ENCODE data around the gene CES3.
A peak's percentile ranks its signal among the peaks of the same experiment; 100 is the strongest.

CES3 gene

GRCh38 chr16:67013233-67013822 is 52.3 kb downstream of the CES3 start:
- peak; percentile 77 for DNase-seq

- peak; percentile 92 for DNase-seq
Observed at GRCh38 chr16:67013823-67014633, 53.0 kb downstream of the CES3 start.

- peak; percentile 64 for DNase-seq
Observed at GRCh38 chr16:67014634-67015312, 53.7 kb downstream of the CES3 start.

GRCh38 chr16:67015313-67015731 is 54.3 kb downstream of the CES3 start:
- DNase-seq: no peak

- no peak for DNase-seq
Observed at GRCh38 chr16:67016143-67016542, 55.1 kb downstream of the CES3 start.

- DNase-seq: no peak
Observed at GRCh38 chr16:67016681-67017420, 55.8 kb downstream of the CES3 start.

GRCh38 chr16:67017421-67017750 is 56.3 kb downstream of the CES3 start:
- no peak for DNase-seq

- DNase-seq: peak; percentile 90
Observed at GRCh38 chr16:67017810-67018488, 56.9 kb downstream of the CES3 start.

GRCh38 chr16:67019171-67019570 is 58.1 kb downstream of the CES3 start:
- no peak for DNase-seq

- no peak for DNase-seq
Observed at GRCh38 chr16:67021321-67021720, 60.3 kb downstream of the CES3 start.

- no peak for DNase-seq
Observed at GRCh38 chr16:67022531-67023214, 61.6 kb downstream of the CES3 start.

GRCh38 chr16:67023689-67024088 is 62.6 kb downstream of the CES3 start:
- DNase-seq: no peak

All from eye (tissue), 1 donor.